ENCODE data around the gene CCDC183.

Gene CCDC183

GRCh38 chr9:136845465-136846260 is 49.5 kb downstream of the CCDC183 start:
- no peak for TF ChIP-seq CTCF (IDR thresholded peaks at IDR 0.05; ENCODE audit: insufficient read depth, missing control alignments)
- DNase-seq (ENCODE audit: insufficient read length, low spot score) (no peak), FAIRE-seq (no peak)

- DNase-seq (ENCODE audit: insufficient read length, low spot score) (no peak), FAIRE-seq (no peak)
- no peak for TF ChIP-seq CTCF (IDR thresholded peaks at IDR 0.05; ENCODE audit: insufficient read depth, missing control alignments)
These were observed 50.4 kb downstream of the CCDC183 start for GRCh38 chr9:136846376-136847087.

- peak; percentile 69 for DNase-seq (ENCODE audit: insufficient read length, low spot score)
- no peak for FAIRE-seq
These were observed 51.1 kb downstream of the CCDC183 start for GRCh38 chr9:136847088-136847825.

GRCh38 chr9:136847826-136848392 is 51.8 kb downstream of the CCDC183 start:
- DNase-seq (ENCODE audit: insufficient read length, low spot score) (no peak), FAIRE-seq (no peak)
- no peak for TF ChIP-seq CTCF (IDR thresholded peaks at IDR 0.05; ENCODE audit: insufficient read depth, missing control alignments)

More at GRCh38 chr9:136847088-136847825, 51.1 kb downstream of the CCDC183 start:
- no peak for TF ChIP-seq CTCF (IDR thresholded peaks at IDR 0.05; ENCODE audit: insufficient read depth, missing control alignments)

GRCh38 chr9:136848393-136849037 is 52.4 kb downstream of the CCDC183 start:
- DNase-seq (ENCODE audit: insufficient read length, low spot score) (peak; percentile 66), FAIRE-seq (no peak)
- no peak for TF ChIP-seq CTCF (IDR thresholded peaks at IDR 0.05; ENCODE audit: insufficient read depth, missing control alignments)

- TF ChIP-seq CTCF (IDR thresholded peaks at IDR 0.05; ENCODE audit: insufficient read depth, missing control alignments): no peak
- FAIRE-seq (peak; percentile 16), DNase-seq (ENCODE audit: insufficient read length, low spot score) (peak; percentile 98)
These were observed 53.2 kb downstream of the CCDC183 start, which contains the start of gene PHPT1 for GRCh38 chr9:136849038-136849959. Gene PHPT1, plus strand, starts transcription at chr9:136849409. Its CDS starts 22 bp downstream, at chr9:136849431.
